ENCODE results near the gene ADPRS. TPM values are rescaled to one million over a fixed set of nuclear protein-coding genes. Genes with fewer than 3 reads are reported as not detected.

Gene ADPRS
- total RNA-seq, 4 donors from 2014 or later = 23.3 to 45.8 (median 40.8) TPM

DNA sequence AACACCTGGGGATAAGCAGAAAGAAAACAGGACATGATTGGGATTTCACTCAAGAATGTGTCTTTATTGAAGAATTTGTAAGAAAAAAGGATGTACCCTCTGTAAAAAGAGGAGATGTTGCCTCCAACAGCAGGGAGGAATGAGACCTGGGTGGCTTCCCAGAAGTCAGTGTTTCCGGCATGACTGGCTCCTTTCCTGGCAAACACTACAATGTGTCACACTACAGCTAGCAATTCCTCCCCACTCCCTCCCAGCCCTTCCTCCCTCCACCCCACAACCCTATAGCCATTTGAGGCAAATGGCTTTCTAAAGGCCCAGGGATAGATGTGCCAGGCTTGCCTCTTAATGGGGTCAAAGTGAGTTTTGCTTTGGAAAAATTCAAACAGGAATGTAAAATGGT lies 47.8 kb downstream of the ADPRS start:
- TF ChIP-seq, protein P1, sequence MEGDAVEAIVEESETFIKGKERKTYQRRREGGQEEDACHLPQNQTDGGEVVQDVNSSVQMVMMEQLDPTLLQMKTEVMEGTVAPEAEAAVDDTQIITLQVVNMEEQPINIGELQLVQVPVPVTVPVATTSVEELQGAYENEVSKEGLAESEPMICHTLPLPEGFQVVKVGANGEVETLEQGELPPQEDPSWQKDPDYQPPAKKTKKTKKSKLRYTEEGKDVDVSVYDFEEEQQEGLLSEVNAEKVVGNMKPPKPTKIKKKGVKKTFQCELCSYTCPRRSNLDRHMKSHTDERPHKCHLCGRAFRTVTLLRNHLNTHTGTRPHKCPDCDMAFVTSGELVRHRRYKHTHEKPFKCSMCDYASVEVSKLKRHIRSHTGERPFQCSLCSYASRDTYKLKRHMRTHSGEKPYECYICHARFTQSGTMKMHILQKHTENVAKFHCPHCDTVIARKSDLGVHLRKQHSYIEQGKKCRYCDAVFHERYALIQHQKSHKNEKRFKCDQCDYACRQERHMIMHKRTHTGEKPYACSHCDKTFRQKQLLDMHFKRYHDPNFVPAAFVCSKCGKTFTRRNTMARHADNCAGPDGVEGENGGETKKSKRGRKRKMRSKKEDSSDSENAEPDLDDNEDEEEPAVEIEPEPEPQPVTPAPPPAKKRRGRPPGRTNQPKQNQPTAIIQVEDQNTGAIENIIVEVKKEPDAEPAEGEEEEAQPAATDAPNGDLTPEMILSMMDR (IDR thresholded peaks at IDR 0.05) = no peak
- TF ChIP-seq POLR2AphosphoS5 (IDR thresholded peaks at IDR 0.05) (peak; percentile 35 to 48), EP300 (IDR thresholded peaks at IDR 0.05) (peak; percentile 65), POLR2A (IDR thresholded peaks at IDR 0.05; ENCODE audit: low read depth) (no peak)

DNA sequence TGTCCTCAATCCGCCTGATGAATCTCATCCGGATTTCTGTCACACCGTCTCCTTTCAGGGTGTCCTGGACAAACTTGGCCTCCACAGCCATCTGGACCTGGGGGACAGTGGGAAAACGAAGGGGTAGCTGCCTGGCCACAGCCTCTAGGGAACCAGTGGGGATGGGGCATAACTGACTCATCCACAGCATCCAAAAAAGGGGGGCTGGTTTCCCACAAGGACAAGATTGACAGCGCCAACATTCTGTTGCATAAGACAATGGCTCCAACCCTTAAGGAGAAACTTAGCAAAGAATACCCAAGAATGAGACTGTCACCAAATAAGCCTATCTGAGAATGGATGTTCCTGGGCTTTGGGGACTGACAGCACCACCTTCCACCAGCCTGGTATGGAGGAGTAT lies 48.5 kb downstream of the ADPRS start:
- 69% methylated on average over 5 of the region's 5 CpGs for WGBS
- DNase-seq (ENCODE audit: extremely low spot score) = no peak
- Histone ChIP-seq H3K27ac (replicated peaks in 1 of 4) (peak overlapping the region; percentile 68 to 83 (median 74)), H3K27me3 (no peaks in the 10 kb centered on the region), H3K4me1 (peaks cover 44 to 84% (median 74%) of the 10 kb centered on the region in 4 donors), H3K9me3 (no peaks in the 10 kb centered on the region), H3K36me3 (peaks cover 12 to 44% (median 34%) of the 10 kb centered on the region in 4 donors), H3K4me3 (no peak overlapping the region)
- TF ChIP-seq EP300 (IDR thresholded peaks at IDR 0.05) = no peak
- TF ChIP-seq, protein P1 (IDR thresholded peaks at IDR 0.05) = no peak
- intact Hi-C loops (cut with DNase I) = loop anchor here (10.0 kb wide), 1 partner anchor 288 kb away; no protein-coding TSS in a partner anchor

More for the DNA sequence above, 47.8 kb downstream of the ADPRS start:
- Histone ChIP-seq H3K4me1 (peaks cover 44 to 77% (median 67%) of the 10 kb centered on the region in 4 donors), H3K9me3 (no peaks in the 10 kb centered on the region), H3K27me3 (no peaks in the 10 kb centered on the region), H3K4me3 (no peak overlapping the region), H3K36me3 (peaks cover 12 to 44% (median 34%) of the 10 kb centered on the region in 4 donors), H3K27ac (replicated peaks in 1 of 4) (peak overlapping the region; percentile 68 to 83 (median 74))
- DNase-seq (ENCODE audit: extremely low spot score) = no peak
- intact Hi-C loops (cut with DNase I) = loop anchor here (10.0 kb wide), 1 partner anchor 288 kb away; no protein-coding TSS in a partner anchor
- WGBS = 36% methylated on average over 1 of the region's 1 CpG

DNA sequence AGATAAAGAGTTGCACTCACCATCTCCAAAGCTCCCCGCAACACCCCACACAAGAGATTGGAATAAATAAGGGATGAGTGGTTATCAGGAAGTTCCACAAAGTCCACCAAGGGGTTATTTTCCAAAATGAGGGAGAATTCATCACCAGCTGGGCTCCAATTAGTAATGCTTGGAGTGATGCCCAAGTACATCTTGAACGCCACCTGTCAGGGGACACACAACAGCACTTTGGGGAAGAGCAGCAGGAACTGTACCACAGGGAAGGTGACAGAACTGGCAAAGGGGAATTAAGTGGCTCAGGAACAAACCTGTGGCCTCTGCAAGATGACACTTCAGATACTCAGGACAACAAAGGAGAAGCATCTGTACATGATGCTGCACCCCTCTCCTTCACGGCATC lies 49.1 kb downstream of the ADPRS start:
- no peaks in the 10 kb centered on the region for H3K9me3 ChIP-seq
- H3K36me3 ChIP-seq = peaks cover 12 to 44% (median 34%) of the 10 kb centered on the region in 4 donors
- no peak overlapping the region for H3K4me3 ChIP-seq
- WGBS = 73% methylated on average over 3 of the region's 3 CpGs
- peaks cover 48 to 89% (median 79%) of the 10 kb centered on the region in 4 donors for H3K4me1 ChIP-seq
- H3K27ac ChIP-seq (replicated peaks in 1 of 4) = peak overlapping the region; percentile 68 to 83 (median 74)
- H3K27me3 ChIP-seq = no peaks in the 10 kb centered on the region
- intact Hi-C loops (cut with DNase I) = loop anchor here (10.0 kb wide), 1 partner anchor 287 kb away; no protein-coding TSS in a partner anchor
- TF ChIP-seq, protein P1 (IDR thresholded peaks at IDR 0.05) = no peak
- no peak for TF ChIP-seq EP300 (IDR thresholded peaks at IDR 0.05)
- no peak for TF ChIP-seq POLR2A (IDR thresholded peaks at IDR 0.05; ENCODE audit: low read depth)
- TF ChIP-seq POLR2AphosphoS5 (IDR thresholded peaks at IDR 0.05) = no peak
- DNase-seq (ENCODE audit: extremely low spot score) = no peak

DNA sequence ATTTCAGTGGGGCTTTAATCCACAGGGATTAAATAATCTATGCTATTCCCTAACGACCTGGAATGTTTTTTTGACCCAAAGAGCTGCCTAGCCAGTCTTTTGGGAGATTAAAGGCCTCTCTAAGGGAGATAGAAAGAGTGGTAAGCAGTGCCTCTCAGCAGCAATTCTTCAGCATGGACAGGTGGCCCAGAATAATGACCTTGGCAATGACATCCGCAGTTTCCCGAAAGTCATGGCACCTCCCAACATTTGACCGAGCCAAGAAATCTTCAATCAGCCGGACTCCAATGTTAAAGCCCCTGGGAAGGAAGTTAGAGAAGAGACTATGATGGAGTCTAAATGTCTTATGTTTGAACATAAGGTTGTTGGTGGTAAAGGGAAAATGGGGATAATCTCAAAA lies 50.8 kb downstream of the ADPRS start:
- no peak overlapping the region for H3K4me3 ChIP-seq
- WGBS = 79% methylated on average over 5 of the region's 5 CpGs
- peaks cover 12 to 44% (median 34%) of the 10 kb centered on the region in 4 donors for H3K36me3 ChIP-seq
- no peaks in the 10 kb centered on the region for H3K9me3 ChIP-seq
- peaks cover 42 to 81% (median 66%) of the 10 kb centered on the region in 4 donors for H3K4me1 ChIP-seq
- TF ChIP-seq POLR2AphosphoS5 (IDR thresholded peaks at IDR 0.05) (no peak), EP300 (IDR thresholded peaks at IDR 0.05) (no peak), POLR2A (IDR thresholded peaks at IDR 0.05; ENCODE audit: low read depth) (no peak)
- TF ChIP-seq, protein P1 (IDR thresholded peaks at IDR 0.05) = no peak
- H3K27ac ChIP-seq (replicated peaks in 1 of 4) = peak overlapping the region in 1 of 4 donors; percentile 64
- intact Hi-C loops (cut with DNase I) = loop anchor here (10.0 kb wide), 1 partner anchor 285 kb away; no protein-coding TSS in a partner anchor
- H3K27me3 ChIP-seq = no peaks in the 10 kb centered on the region
- DNase-seq (ENCODE audit: extremely low spot score) = no peak
